GM12878 (cell line): ENCODE data around the gene SLC7A5. TPM values are rescaled to one million over a fixed set of nuclear protein-coding genes. Genes with fewer than 3 reads are reported as not detected.

Experiments
- ATAC-seq: fragments of 200-7000 bp; cut with Tn5 transposase; 3 replicates; pipeline ENCODE4 v1.9.1; 2020; ENCODE audit warnings: mild to moderate bottlenecking, moderate library complexity
- BruUV-seq: library from RNA; stranded (reverse); fragments of 400-500 nt; replicated peaks from 2 replicates; lab custom pipeline; 2021; lab: Mats Ljungman, UMichigan
- CTCF ChIA-PET: fragments of 300-600 bp; sonication (Branson Sonifier 250); formaldehyde crosslinking; extraction: SDS; loops from one replicate; lab custom pipeline; 2021; ENCODE audit warnings: inconsistent platforms; lab: Yijun Ruan, JAX
- POLR2A ChIA-PET: fragments of 350-600 bp; formaldehyde crosslinking; extraction: SDS; loops from one replicate; lab custom pipeline; 2021; ENCODE audit warnings: inconsistent platforms; lab: Charles Lee
- RAD21 ChIA-PET: fragments of 300-600 bp; sonication (Branson Sonifier 250); formaldehyde crosslinking; loops from one replicate; lab custom pipeline; 2023; ENCODE audit warnings: antibody characterized with exemption; ENCODE audit not compliant: unreplicated experiment; lab: Charles Lee
- SMC1A ChIA-PET: fragments of 300-600 bp; sonication (Branson Sonifier 250); formaldehyde crosslinking; loops from one replicate; lab custom pipeline; 2023; ENCODE audit not compliant: unreplicated experiment, uncharacterized antibody; lab: Charles Lee
- DNase-seq: peaks from one replicate; pipeline ENCODE4 v3.0.0-alpha.2; 2011; ENCODE audit warnings: low read depth, low spot score
- FAIRE-seq: peaks from 3 replicates; lab custom pipeline; 2011; peaks lifted over from hg19 to GRCh38; lab: Jason Lieb, UNC
- H2AFZ ChIP-seq: 2 replicates; pipeline ENCODE4 v1.6.0; 2011; ENCODE audit warnings: low read depth, low read length, control low read depth; ENCODE audit not compliant: control insufficient read depth
- H3K27ac ChIP-seq: 2 replicates; pipeline ENCODE4 v1.5.1; 2011; ENCODE audit warnings: control low read depth; ENCODE audit not compliant: control insufficient read depth, insufficient read depth
- H3K27me3 ChIP-seq, 2 experiments: replicated peaks in 1 of 2; 2 replicates each; pipeline versions ENCODE4 v1.6.0 to v1.6.1; 2011; ENCODE audit warnings: low read length in 1 of 2; ENCODE audit not compliant: control insufficient read depth in 2 of 2, insufficient read depth in 2 of 2
- H3K36me3 ChIP-seq, 2 experiments: 2 replicates each; pipeline ENCODE4 v1.5.1; 2011; ENCODE audit warnings: low read length in 1 of 2; ENCODE audit not compliant: control insufficient read depth in 2 of 2, insufficient read depth in 2 of 2
- H3K4me1 ChIP-seq: 2 replicates; pipeline ENCODE4 v1.6.1; 2011; ENCODE audit warnings: mild to moderate bottlenecking, low read length, moderate library complexity, mixed read lengths; ENCODE audit not compliant: control insufficient read depth, insufficient read depth
- H3K4me2 ChIP-seq: 2 replicates; pipeline ENCODE4 v1.6.0; 2011; ENCODE audit warnings: control low read depth; ENCODE audit not compliant: control insufficient read depth, insufficient read depth
- H3K4me3 ChIP-seq: fragments of 200-600 bp; sonication (generic); 2 replicates; pipeline ENCODE4 v1.5.1; 2016
- H3K79me2 ChIP-seq: 2 replicates; pipeline ENCODE4 v1.6.0; 2011; ENCODE audit warnings: low read length; ENCODE audit not compliant: control insufficient read depth, insufficient read depth
- H3K9ac ChIP-seq: 2 replicates; pipeline ENCODE4 v1.8.0; 2011; ENCODE audit warnings: low read length, control low read depth, mixed read lengths; ENCODE audit not compliant: control insufficient read depth, insufficient read depth
- H3K9me3 ChIP-seq: replicated peaks from 3 replicates; pipeline ENCODE4 v1.5.1; 2011; ENCODE audit warnings: mild to moderate bottlenecking, low read length; ENCODE audit not compliant: control insufficient read depth, insufficient read depth
- H4K20me1 ChIP-seq: 2 replicates; pipeline ENCODE4 v1.6.0; 2011; ENCODE audit not compliant: control insufficient read depth, insufficient read depth
- BCLAF1 ChIP-seq: fragments of 450-650 bp; IDR thresholded peaks from 2 replicates; pipeline ENCODE4 v1.6.1; 2017; ENCODE audit warnings: antibody characterized with exemption, mild to moderate bottlenecking, moderate library complexity
- CEBPB ChIP-seq, 2 experiments: fragments of 150-350 bp in 1 of 2; IDR thresholded peaks; 2 replicates each; pipeline ENCODE4 v1.6.1; 2012 to 2014; ENCODE audit warnings: low read depth in 2 of 2, low read length in 2 of 2, borderline replicate concordance in 1 of 2, inconsistent platforms in 1 of 2
- E2F8 ChIP-seq: fragments of 450-650 bp; IDR thresholded peaks from 2 replicates; pipeline ENCODE4 v1.6.1; 2018; ENCODE audit warnings: mild to moderate bottlenecking, low read depth, moderate library complexity; ENCODE audit not compliant: partially characterized antibody
- JUNB ChIP-seq: IDR thresholded peaks from 2 replicates; pipeline ENCODE4 v1.6.1; 2016; ENCODE audit warnings: antibody characterized with exemption, mild to moderate bottlenecking
- KDM1A ChIP-seq: fragments of 200-600 bp; sonication (generic); IDR thresholded peaks from 2 replicates; pipeline ENCODE4 v1.6.1; 2016; ENCODE audit warnings: borderline replicate concordance
- SMC3 ChIP-seq: IDR thresholded peaks from 2 replicates; pipeline ENCODE4 v1.6.1; 2011; ENCODE audit warnings: low read length, improper control_type of control experiment, borderline replicate concordance
- ZBTB4 ChIP-seq: fragments of 450-650 bp; formaldehyde crosslinking; IDR thresholded peaks from 2 replicates; pipeline ENCODE4 v1.4.0; 2022; ENCODE audit warnings: mild to moderate bottlenecking, moderate library complexity
- ZNF207 ChIP-seq: fragments of 450-650 bp; IDR thresholded peaks from 2 replicates; pipeline ENCODE4 v1.6.1; 2014; ENCODE audit warnings: antibody characterized with exemption, mild to moderate bottlenecking, borderline replicate concordance
- WGBS: methylation state at CpG from one replicate; pipeline ENCODE4 v1.1.6; 2016; ENCODE audit warnings: low lambda C conversion rate; ENCODE audit not compliant: insufficient replicate concordance, insufficient coverage; ENCODE audit errors: missing lambda C conversion rate; 5-methylcytosine and 5-hydroxymethylcytosine counted together
- in situ Hi-C: fragments of 300-500 bp; cut with MboI; formaldehyde crosslinking; loops from 9 replicates; pipeline ENCODE4 v1.14.3; 2018; ENCODE audit warnings: mixed read lengths
- intact Hi-C: fragments of 100-400 bp; cut with micrococcal nuclease; formaldehyde crosslinking; loops from one replicate; pipeline ENCODE4 v1.14.2; 2022; ENCODE audit not compliant: unreplicated experiment
- polyA plus RNA-seq, 11 experiments: library from polyadenylated mRNA; depleted of rRNA in 4 of 11; unstranded in 6 of 11; stranded (reverse) in 5 of 11; fragments of >200 nt; fragmentation: Nextera tagmentation in 4 of 11; fragmentation: Illumina TruSeq in 1 of 11; extraction: Ambion mirVana in 4 of 11; extraction: Trizol in 1 of 11; gene quantifications; 1 replicate in 1 of 11; 2 replicates in 10 of 11; pipeline versions ENCODE4 v1.2.1 to v1.2.3, GENCODE V29; 2011 to 2016; ENCODE audit warnings: inconsistent platforms in 2 of 11, missing spikeins in 2 of 11, low read depth in 1 of 11
- total RNA-seq, 4 experiments: library from RNA; depleted of rRNA in 3 of 4; stranded (reverse); fragments of >200 nt in 3 of 4; fragmentation: Illumina TruSeq in 1 of 4; extraction: Trizol in 1 of 4; gene quantifications; 2 replicates each; pipeline versions ENCODE4 v1.2.1 to v1.2.3, GENCODE V29; 2013 to 2021

Gene SLC7A5
- total and polyA plus RNA-seq, 10 of the 15 experiments (the other 5 are each of a cell fraction or from before 2014, with no cell fraction given), result 2.3 to 101 (median 35.8) TPM

GRCh38 chr16:87822108-87822970, 47.0 kb downstream of the SLC7A5 start:
- DNase-seq (no peak), FAIRE-seq (no peak), ATAC-seq (no peak)
- no peak for TF ChIP-seq E2F8
- no peak for TF ChIP-seq BCLAF1
- TF ChIP-seq KDM1A, result no peak
- TF ChIP-seq ZBTB4, result no peak
- TF ChIP-seq ZNF207, result no peak
- no peak for TF ChIP-seq JUNB
- no peak for TF ChIP-seq SMC3
- TF ChIP-seq CEBPB (IDR thresholded peaks at IDR 0.05; ENCODE audit: borderline replicate concordance in 1 of 2, low read depth in 2 of 2, low read length in 2 of 2), result no peak
- Histone ChIP-seq H3K27me3 (no peaks in the 10 kb centered on the region), H3K4me3 (no peak overlapping the region), H3K4me2 (no peak overlapping the region), H3K4me1 (peaks cover 5% of the 10 kb centered on the region; the same call in 1 of the 2 replicates), H3K79me2 (no peaks in the 10 kb centered on the region), H4K20me1 (no peaks in the 10 kb centered on the region), H3K9ac (no peak overlapping the region), H3K36me3 (no peaks in the 10 kb centered on the region), H3K27ac (no peak overlapping the region), H3K9me3 (peaks cover 7% of the 10 kb centered on the region; the same call in 1 of the 3 replicates), H2AFZ (no peak overlapping the region)
- no TSS peak for BruUV-seq
- intact Hi-C loops (no loop called here), in situ Hi-C loops (no loop called here)
- ChIA-PET POLR2A (interaction anchor here (0.6 kb wide), 1 partner anchor 1626 kb away, joined by 4 read pairs; no protein-coding TSS in a partner anchor), RAD21 (interaction anchor here (1.5 kb wide), 1 partner anchor 43 kb away, joined by 6 read pairs; no protein-coding TSS in a partner anchor), CTCF (interaction anchor here (0.7 to 1.0 kb wide), 3 partner anchors 27 to 43 kb away, joined by 3 to 4 read pairs (median 3); no protein-coding TSS in a partner anchor), SMC1A (interaction anchor here (1.1 to 1.2 kb wide), 2 partner anchors 9 to 25 kb away, joined by 3 read pairs; no protein-coding TSS in a partner anchor)
- WGBS, result 72% methylated on average over 36 of the region's 38 CpGs
